ENCODE results near the gene ZC3H8. TPM values are rescaled to one million over a fixed set of nuclear protein-coding genes. Genes with fewer than 3 reads are reported as not detected.

ZC3H8 gene
- total RNA-seq, 2 donors from 2014 or later = 14.3 to 45.8 TPM

DNA sequence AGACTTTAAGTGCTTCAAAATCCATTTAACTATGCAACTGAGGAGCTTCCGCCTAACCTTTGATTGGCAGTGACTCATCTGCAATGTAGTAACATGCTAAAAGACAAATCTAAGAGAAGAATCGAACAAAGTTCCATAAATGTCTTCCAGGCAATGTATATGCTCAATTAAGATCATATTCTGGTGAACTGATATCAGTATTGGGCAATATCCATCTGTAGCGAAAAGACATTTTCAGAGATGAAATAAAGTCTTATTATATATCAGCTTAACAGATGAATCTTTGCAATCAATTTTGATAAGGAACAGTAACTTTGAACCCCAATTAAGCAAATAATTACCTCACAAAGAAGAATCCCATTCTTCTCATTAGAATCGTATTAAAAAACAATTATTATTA is 11.6 kb downstream of the ZC3H8 start:
- Histone ChIP-seq H3K4me1 (peaks cover 10% of the 10 kb centered on the region), H3K4me3 (no peak overlapping the region), H3K36me3 (replicated peaks in 1 of 2; ENCODE audit: insufficient read depth in 1 of 2, low read depth in 2 of 2) (peaks cover 0 to 6% of the 10 kb centered on the region in 2 donors), H3K9me3 (no peaks in the 10 kb centered on the region), H3K27ac (no peak overlapping the region), H3K27me3 (no peaks in the 10 kb centered on the region)
- no peak for DNase-seq
- TF ChIP-seq POLR2A (IDR thresholded peaks at IDR 0.05) = no peak
- TF ChIP-seq, protein P1, sequence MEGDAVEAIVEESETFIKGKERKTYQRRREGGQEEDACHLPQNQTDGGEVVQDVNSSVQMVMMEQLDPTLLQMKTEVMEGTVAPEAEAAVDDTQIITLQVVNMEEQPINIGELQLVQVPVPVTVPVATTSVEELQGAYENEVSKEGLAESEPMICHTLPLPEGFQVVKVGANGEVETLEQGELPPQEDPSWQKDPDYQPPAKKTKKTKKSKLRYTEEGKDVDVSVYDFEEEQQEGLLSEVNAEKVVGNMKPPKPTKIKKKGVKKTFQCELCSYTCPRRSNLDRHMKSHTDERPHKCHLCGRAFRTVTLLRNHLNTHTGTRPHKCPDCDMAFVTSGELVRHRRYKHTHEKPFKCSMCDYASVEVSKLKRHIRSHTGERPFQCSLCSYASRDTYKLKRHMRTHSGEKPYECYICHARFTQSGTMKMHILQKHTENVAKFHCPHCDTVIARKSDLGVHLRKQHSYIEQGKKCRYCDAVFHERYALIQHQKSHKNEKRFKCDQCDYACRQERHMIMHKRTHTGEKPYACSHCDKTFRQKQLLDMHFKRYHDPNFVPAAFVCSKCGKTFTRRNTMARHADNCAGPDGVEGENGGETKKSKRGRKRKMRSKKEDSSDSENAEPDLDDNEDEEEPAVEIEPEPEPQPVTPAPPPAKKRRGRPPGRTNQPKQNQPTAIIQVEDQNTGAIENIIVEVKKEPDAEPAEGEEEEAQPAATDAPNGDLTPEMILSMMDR (IDR thresholded peaks at IDR 0.05) = no peak
- no peak for ATAC-seq
- WGBS, 2 donors = 79 to 80% methylated on average over 4 of the region's 4 CpGs
- intact Hi-C loops (cut with DNase I) = no loop called here

DNA sequence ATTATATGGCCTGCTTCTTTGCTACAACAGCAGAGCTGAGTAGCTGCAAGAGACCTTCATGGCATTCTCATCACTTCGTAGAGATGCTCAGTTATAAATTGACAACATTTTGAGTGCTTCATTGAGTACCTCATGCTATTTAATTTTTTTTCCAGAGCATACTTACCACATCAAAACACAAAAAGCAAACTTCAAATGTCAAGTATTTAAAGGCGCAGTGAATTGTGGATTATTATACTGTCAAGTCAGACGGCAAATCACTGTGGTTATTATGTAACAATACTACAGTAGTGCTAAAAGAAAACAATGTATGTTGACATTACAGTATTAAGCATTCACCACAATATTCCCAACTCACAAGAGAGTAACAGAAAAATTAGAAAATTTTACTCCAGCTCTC is 12.5 kb downstream of the ZC3H8 start:
- no peak for DNase-seq
- H3K4me3 ChIP-seq = no peak overlapping the region
- 69 to 73% methylated on average over 3 of the region's 3 CpGs for WGBS, 2 donors
- intact Hi-C loops (cut with DNase I) = no loop called here
- no peak for ATAC-seq
- H3K36me3 ChIP-seq (replicated peaks in 1 of 2; ENCODE audit: insufficient read depth in 1 of 2, low read depth in 2 of 2) = peaks cover 0 to 6% of the 10 kb centered on the region in 2 donors
- no peaks in the 10 kb centered on the region for H3K9me3 ChIP-seq
- TF ChIP-seq, protein P1 (IDR thresholded peaks at IDR 0.05) = no peak
- no peak for TF ChIP-seq POLR2A (IDR thresholded peaks at IDR 0.05)
- H3K4me1 ChIP-seq = peaks cover 10% of the 10 kb centered on the region
- no peak overlapping the region for H3K27ac ChIP-seq
- no peaks in the 10 kb centered on the region for H3K27me3 ChIP-seq

DNA sequence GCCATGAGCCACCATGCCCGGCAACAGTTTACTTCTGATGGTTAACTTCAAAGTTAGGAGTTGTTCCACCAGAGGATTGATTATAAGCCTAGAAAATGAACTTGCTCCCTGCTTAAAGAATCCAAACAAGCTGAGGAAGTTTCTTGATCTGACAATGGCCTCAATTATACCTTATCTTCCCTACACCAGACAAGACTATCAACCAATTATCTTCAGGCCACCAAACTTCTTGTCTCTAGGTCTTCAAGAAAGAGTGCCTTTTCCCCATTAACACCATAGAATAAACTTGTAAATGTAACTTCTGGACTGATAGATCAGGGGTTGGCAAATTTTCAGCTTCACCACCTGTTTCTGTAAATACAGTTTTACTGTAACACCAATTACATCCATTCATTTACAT is 15.0 kb downstream of the ZC3H8 start:
- no peak for DNase-seq
- intact Hi-C loops (cut with DNase I) = no loop called here
- no peak overlapping the region for H3K4me3 ChIP-seq
- peaks cover 10% of the 10 kb centered on the region for H3K4me1 ChIP-seq
- H3K36me3 ChIP-seq (replicated peaks in 1 of 2; ENCODE audit: insufficient read depth in 1 of 2, low read depth in 2 of 2) = no peaks in the 10 kb centered on the region
- TF ChIP-seq, protein P1 (IDR thresholded peaks at IDR 0.05) = no peak
- TF ChIP-seq POLR2A (IDR thresholded peaks at IDR 0.05) = no peak
- no peaks in the 10 kb centered on the region for H3K9me3 ChIP-seq
- no peak overlapping the region for H3K27ac ChIP-seq
- WGBS, 2 donors = 100% methylated on average over 1 of the region's 1 CpG
- ATAC-seq = no peak
- no peaks in the 10 kb centered on the region for H3K27me3 ChIP-seq

DNA sequence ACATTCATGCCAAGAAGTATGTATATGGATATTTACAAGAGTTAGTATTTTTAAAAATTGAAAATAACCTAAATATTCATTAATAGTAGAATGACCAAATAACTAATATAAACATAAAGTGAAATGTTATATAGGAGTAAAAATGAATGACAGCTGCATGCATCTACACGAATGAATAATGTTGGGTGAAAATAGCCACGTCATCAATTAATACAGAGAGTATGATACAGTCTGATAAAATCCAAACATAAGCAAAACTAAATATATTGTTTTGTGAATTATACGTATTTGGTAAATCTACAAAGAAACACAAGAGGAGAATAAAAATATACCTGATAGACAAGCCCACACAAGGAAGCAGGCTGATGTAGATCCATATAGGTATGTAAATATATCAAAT is 24.5 kb downstream of the ZC3H8 start:
- intact Hi-C loops (cut with DNase I) = no loop called here
- WGBS, 2 donors = 91 to 93% methylated on average over 3 of the region's 3 CpGs
- Histone ChIP-seq H3K4me3 (no peak overlapping the region), H3K4me1 (peaks cover 13% of the 10 kb centered on the region), H3K36me3 (replicated peaks in 1 of 2; ENCODE audit: insufficient read depth in 1 of 2, low read depth in 2 of 2) (no peaks in the 10 kb centered on the region), H3K27ac (no peak overlapping the region), H3K9me3 (no peaks in the 10 kb centered on the region), H3K27me3 (no peaks in the 10 kb centered on the region)
- ATAC-seq (no peak), DNase-seq (no peak)
- TF ChIP-seq POLR2A (IDR thresholded peaks at IDR 0.05) = no peak
- TF ChIP-seq, protein P1 (IDR thresholded peaks at IDR 0.05) = no peak

DNA sequence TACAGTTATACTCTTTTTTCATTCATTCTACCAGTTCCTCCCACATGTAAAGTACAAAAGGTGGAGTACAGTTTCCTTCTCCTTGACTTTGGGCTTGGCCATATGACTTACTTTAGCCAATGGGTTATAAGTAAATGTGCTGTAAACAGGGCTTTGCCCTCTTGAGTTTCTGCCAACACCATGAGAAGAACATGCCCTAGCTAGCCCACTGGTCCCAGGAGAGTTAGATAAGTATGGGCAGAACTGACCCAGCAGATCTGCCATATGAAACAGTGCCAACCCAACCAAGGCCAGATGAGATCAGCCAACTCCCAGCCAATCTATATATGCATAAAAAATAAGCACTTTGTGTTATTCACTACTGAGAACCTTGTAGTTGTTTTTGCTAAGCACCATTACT is 25.5 kb downstream of the ZC3H8 start:
- H3K27me3 ChIP-seq = no peaks in the 10 kb centered on the region
- intact Hi-C loops (cut with DNase I) = no loop called here
- no peak overlapping the region for H3K4me3 ChIP-seq
- DNase-seq (peak; percentile 79 to 91 (median 87)), ATAC-seq (peak; percentile 99)
- H3K27ac ChIP-seq = peak overlapping the region in 1 of 4 donors; percentile 41
- H3K4me1 ChIP-seq = peaks cover 13% of the 10 kb centered on the region
- H3K36me3 ChIP-seq (replicated peaks in 1 of 2; ENCODE audit: insufficient read depth in 1 of 2, low read depth in 2 of 2) = no peaks in the 10 kb centered on the region
- no peaks in the 10 kb centered on the region for H3K9me3 ChIP-seq
- no peak for TF ChIP-seq POLR2A (IDR thresholded peaks at IDR 0.05)
- TF ChIP-seq, protein P1 (IDR thresholded peaks at IDR 0.05) = no peak
